ENCODE measurements around the gene ZFYVE28. TPM values are rescaled to one million over a fixed set of nuclear protein-coding genes. Genes with fewer than 3 reads are reported as not detected.
"Not testable (repeated sequence)": the region's sequence is repeated elsewhere in the genome, so short reads cannot be mapped to it uniquely, and the experiment has no call there.

ZFYVE28 gene
- polyA plus RNA-seq, 1 donor, result 7.4 TPM

- H3K9me3 ChIP-seq (ENCODE audit: control insufficient read depth, low read depth, low read length), result no peaks in the 10 kb centered on the region
- H3K27ac ChIP-seq (ENCODE audit: low read length), result no peak overlapping the region
- peak in 1 of 2 donors; percentile 25 for DNase-seq
- 57% methylated on average over 2 of the region's 5 CpGs for WGBS (ENCODE audit: insufficient coverage, low lambda C conversion rate)
- no peak overlapping the region for H3K4me3 ChIP-seq (ENCODE audit: low read length)
- H3K36me3 ChIP-seq (ENCODE audit: control insufficient read depth, insufficient read depth, low read length), result peaks cover 15% of the 10 kb centered on the region
- peaks cover 40% of the 10 kb centered on the region for H3K4me1 ChIP-seq (ENCODE audit: control insufficient read depth, insufficient read depth, low read length)
- H3K27me3 ChIP-seq (ENCODE audit: control insufficient read depth, insufficient read depth, low read length), result no peaks in the 10 kb centered on the region
Observed at GRCh38 chr4:2243681-2244380, 174.6 kb downstream of the ZFYVE28 start.

- Histone ChIP-seq H3K36me3 (ENCODE audit: control insufficient read depth, insufficient read depth, low read length) (no peaks in the 10 kb centered on the region), H3K27me3 (ENCODE audit: control insufficient read depth, insufficient read depth, low read length) (no peaks in the 10 kb centered on the region), H3K4me3 (ENCODE audit: low read length) (peak within 1 kb of the TSS; percentile 93), H3K4me1 (ENCODE audit: control insufficient read depth, insufficient read depth, low read length) (peaks cover 40% of the 10 kb centered on the region), H3K27ac (ENCODE audit: low read length) (peak within 1 kb of the TSS; percentile 73), H3K9me3 (ENCODE audit: control insufficient read depth, low read depth, low read length) (no peaks in the 10 kb centered on the region)
- WGBS (ENCODE audit: insufficient coverage, low lambda C conversion rate), result no CpG with 5 or more reads among the region's 88 CpGs
- DNase-seq, result peak; percentile 98
Observed at GRCh38 chr4:2241410-2242353, 176.8 kb downstream of the ZFYVE28 start, which contains the start of the genes HAUS3 and POLN. TSS of gene HAUS3 (minus strand) at chr4:2242121. CDS start at chr4:2240946, 1,175 bp downstream. TSS of gene POLN (minus strand) at chr4:2242121. CDS start at chr4:2229231, 12,890 bp downstream.

DNA sequence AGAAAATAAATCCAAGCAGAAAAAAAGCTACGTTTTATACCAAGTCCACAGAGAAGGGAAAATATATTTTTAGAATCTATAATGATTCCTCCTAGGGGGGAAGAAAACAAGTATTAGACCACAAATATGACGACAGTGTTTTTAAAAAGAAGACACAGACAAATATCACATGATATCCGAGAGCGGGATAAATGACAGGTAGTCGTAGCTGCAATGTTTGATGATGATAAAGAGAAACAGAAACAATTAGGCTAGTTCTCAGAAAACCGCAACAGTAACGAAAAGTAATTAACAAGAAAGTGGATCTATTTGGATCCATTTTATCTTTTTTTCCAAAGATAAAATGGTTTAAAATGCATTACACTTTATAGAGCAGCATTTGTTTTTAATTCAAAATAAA is 177.4 kb downstream of the ZFYVE28 start:
- DNase-seq, result no peak
- 1% methylated on average over 5 of the region's 7 CpGs for WGBS (ENCODE audit: insufficient coverage, low lambda C conversion rate)
- H3K4me1 ChIP-seq (ENCODE audit: control insufficient read depth, insufficient read depth, low read length), result peaks cover 35% of the 10 kb centered on the region
- peak overlapping the region; percentile 73 for H3K27ac ChIP-seq (ENCODE audit: low read length)
- H3K27me3 ChIP-seq (ENCODE audit: control insufficient read depth, insufficient read depth, low read length), result no peaks in the 10 kb centered on the region
- no peaks in the 10 kb centered on the region for H3K9me3 ChIP-seq (ENCODE audit: control insufficient read depth, low read depth, low read length)
- peaks cover 6% of the 10 kb centered on the region for H3K36me3 ChIP-seq (ENCODE audit: control insufficient read depth, insufficient read depth, low read length)
- peak overlapping the region; percentile 93 for H3K4me3 ChIP-seq (ENCODE audit: low read length)

DNA sequence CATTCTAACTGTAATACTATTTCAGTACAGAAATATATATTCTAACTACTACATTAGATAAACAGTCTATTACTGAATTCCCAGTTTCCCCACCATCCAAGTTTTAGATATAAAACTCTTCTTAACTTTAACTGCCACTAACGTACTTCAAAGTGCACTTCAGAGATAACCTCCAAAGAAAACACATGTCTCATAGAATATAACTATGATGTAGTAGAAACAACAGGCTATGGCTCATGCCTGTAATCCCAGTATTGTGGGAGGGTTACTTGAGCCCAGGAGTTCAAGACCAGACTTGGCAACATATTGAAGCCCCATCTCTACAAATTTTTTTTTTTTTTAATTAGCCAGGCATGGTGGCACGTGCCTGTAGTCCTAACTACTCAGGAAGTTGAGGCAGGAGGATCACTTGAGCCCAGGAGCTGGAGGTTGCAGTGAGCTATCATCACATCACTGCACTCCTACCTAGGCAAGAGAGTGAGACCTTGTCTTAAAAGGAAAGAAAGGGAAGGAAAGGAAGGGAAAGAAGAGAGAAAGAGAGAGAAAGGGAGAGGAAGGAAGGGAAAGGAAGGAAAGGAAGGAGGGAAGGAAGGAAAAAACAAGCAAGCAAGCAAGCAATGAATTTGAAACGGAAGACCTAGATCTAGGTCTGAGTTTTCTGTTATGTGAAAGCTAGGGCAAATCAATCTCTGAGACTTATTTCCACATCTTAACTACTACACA is 181.3 kb downstream of the ZFYVE28 start:
- Histone ChIP-seq H3K36me3 (ENCODE audit: control insufficient read depth, insufficient read depth, low read length) (peaks cover 12% of the 10 kb centered on the region), H3K27me3 (ENCODE audit: control insufficient read depth, insufficient read depth, low read length) (no peaks in the 10 kb centered on the region), H3K4me1 (ENCODE audit: control insufficient read depth, insufficient read depth, low read length) (peaks cover 10% of the 10 kb centered on the region), H3K9me3 (ENCODE audit: control insufficient read depth, low read depth, low read length) (no peaks in the 10 kb centered on the region), H3K4me3 (ENCODE audit: low read length) (no peak overlapping the region), H3K27ac (ENCODE audit: low read length) (no peak overlapping the region)
- DNase-seq, result no peak
- WGBS (ENCODE audit: insufficient coverage, low lambda C conversion rate), result 50% methylated on average over 1 of the region's 3 CpGs

DNA sequence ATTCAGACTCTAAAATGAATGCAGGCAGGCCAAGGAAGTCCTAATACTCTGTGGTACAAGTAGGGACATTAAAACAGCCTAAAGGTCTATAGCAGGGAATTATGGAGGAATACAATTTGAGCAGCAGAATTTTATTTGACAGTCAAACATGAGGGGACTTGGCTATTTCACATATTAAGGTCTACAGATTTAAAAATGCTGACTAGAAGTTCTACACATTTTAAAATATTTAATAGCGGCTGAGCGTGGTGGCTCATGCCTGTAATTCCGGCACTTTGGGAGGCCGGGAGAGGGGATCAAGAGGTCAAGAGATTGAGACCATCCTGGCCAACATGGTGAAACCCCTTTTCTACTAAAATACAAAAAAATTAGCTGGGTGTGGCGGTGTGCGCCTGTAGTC is 187.4 kb downstream of the ZFYVE28 start:
- Histone ChIP-seq H3K36me3 (ENCODE audit: control insufficient read depth, insufficient read depth, low read length) (peaks cover 10% of the 10 kb centered on the region), H3K27me3 (ENCODE audit: control insufficient read depth, insufficient read depth, low read length) (no peaks in the 10 kb centered on the region), H3K4me3 (ENCODE audit: low read length) (no peak overlapping the region), H3K27ac (ENCODE audit: low read length) (no peak overlapping the region), H3K9me3 (ENCODE audit: control insufficient read depth, low read depth, low read length) (no peaks in the 10 kb centered on the region), H3K4me1 (ENCODE audit: control insufficient read depth, insufficient read depth, low read length) (no peaks in the 10 kb centered on the region)
- WGBS (ENCODE audit: insufficient coverage, low lambda C conversion rate), result no CpG with 5 or more reads among the region's 6 CpGs
- DNase-seq, result no peak

- WGBS (ENCODE audit: insufficient coverage, low lambda C conversion rate), result 94% methylated on average over 2 of the region's 2 CpGs
- H3K4me3 ChIP-seq (ENCODE audit: low read length), result no peak overlapping the region
- H3K36me3 ChIP-seq (ENCODE audit: control insufficient read depth, insufficient read depth, low read length), result peaks cover 10% of the 10 kb centered on the region
Observed at GRCh38 chr4:2226261-2226660, 192.2 kb downstream of the ZFYVE28 start.

GRCh38 chr4:2222838-2223237 is 195.6 kb downstream of the ZFYVE28 start:
- Histone ChIP-seq H3K27ac (ENCODE audit: low read length) (no peak overlapping the region), H3K4me1 (ENCODE audit: control insufficient read depth, insufficient read depth, low read length) (peaks cover 7% of the 10 kb centered on the region), H3K9me3 (ENCODE audit: control insufficient read depth, low read depth, low read length) (no peaks in the 10 kb centered on the region), H3K27me3 (ENCODE audit: control insufficient read depth, insufficient read depth, low read length) (no peaks in the 10 kb centered on the region), H3K36me3 (ENCODE audit: control insufficient read depth, insufficient read depth, low read length) (peaks cover 8% of the 10 kb centered on the region), H3K4me3 (ENCODE audit: low read length) (no peak overlapping the region)
- WGBS (ENCODE audit: insufficient coverage, low lambda C conversion rate), result no CpG with 5 or more reads among the region's 2 CpGs
- no peak for DNase-seq

More at GRCh38 chr4:2226261-2226660, 192.2 kb downstream of the ZFYVE28 start:
- Histone ChIP-seq H3K9me3 (ENCODE audit: control insufficient read depth, low read depth, low read length) (no peaks in the 10 kb centered on the region), H3K4me1 (ENCODE audit: control insufficient read depth, insufficient read depth, low read length) (no peaks in the 10 kb centered on the region), H3K27me3 (ENCODE audit: control insufficient read depth, insufficient read depth, low read length) (no peaks in the 10 kb centered on the region), H3K27ac (ENCODE audit: low read length) (no peak overlapping the region)
- no peak for DNase-seq

DNA sequence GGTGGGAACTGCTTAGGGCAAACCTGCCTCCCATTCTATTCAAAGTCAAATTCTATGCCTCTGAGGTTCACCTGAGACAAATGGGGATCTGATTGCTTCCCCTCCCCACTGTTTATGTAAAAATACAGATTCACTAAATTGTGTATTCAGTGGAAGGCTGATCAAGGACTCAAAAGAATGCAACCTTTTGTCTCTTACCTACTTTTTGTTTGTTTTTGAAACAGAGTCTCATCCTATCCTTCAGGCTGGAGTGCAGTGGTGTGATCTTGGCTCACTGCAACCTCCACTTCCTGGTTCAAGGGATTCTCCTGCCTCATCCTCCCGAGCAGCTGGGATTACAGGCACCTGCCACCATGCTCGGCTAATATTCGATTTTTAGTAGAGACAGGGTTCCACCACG is 197.1 kb downstream of the ZFYVE28 start:
- H3K4me1 ChIP-seq (ENCODE audit: control insufficient read depth, insufficient read depth, low read length), result not testable (repeated sequence)

DNA sequence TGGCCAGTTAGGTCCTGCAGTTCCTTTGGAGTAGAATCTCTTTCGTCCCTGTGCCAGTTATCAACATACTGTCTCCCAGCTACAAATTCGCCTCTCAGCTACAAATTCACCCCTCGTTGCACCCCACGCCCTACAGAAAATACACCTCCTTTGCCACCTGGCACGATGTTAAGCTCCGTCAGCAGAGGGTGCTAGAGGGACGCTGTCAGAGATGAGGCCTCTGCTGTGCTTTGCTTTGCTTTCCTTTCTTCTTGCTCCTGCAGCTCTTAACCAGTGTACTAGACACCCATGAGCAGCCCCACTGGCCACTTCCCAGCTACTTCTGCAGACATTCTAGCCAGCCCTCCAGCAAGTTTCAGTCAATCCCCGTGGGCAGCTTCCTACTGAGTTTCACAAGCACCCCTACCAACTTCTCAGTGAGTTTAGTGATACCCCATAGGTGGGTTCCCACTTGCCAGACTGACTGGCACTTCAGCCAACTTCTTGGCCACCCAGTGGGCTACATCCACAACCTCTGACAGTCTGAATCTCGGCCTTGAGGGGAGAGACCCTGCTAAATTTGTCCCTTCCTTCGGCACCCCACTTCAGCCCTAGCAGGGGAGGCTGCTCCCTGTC is 198.3 kb downstream of the ZFYVE28 start:
- WGBS (ENCODE audit: insufficient coverage, low lambda C conversion rate), result 71% methylated on average over 1 of the region's 10 CpGs
- Histone ChIP-seq H3K4me3 (ENCODE audit: low read length) (no peak overlapping the region), H3K36me3 (ENCODE audit: control insufficient read depth, insufficient read depth, low read length) (peaks cover 5% of the 10 kb centered on the region), H3K9me3 (ENCODE audit: control insufficient read depth, low read depth, low read length) (no peaks in the 10 kb centered on the region), H3K27ac (ENCODE audit: low read length) (no peak overlapping the region), H3K4me1 (ENCODE audit: control insufficient read depth, insufficient read depth, low read length) (peaks cover 7% of the 10 kb centered on the region), H3K27me3 (ENCODE audit: control insufficient read depth, insufficient read depth, low read length) (no peaks in the 10 kb centered on the region)
- DNase-seq, result peak; percentile 65 to 69

More for the DNA sequence above, 197.1 kb downstream of the ZFYVE28 start:
- not testable (repeated sequence) for H3K27me3 ChIP-seq (ENCODE audit: control insufficient read depth, insufficient read depth, low read length); H3K4me3 ChIP-seq (ENCODE audit: low read length); H3K27ac ChIP-seq (ENCODE audit: low read length); H3K36me3 ChIP-seq (ENCODE audit: control insufficient read depth, insufficient read depth, low read length); H3K9me3 ChIP-seq (ENCODE audit: control insufficient read depth, low read depth, low read length); DNase-seq
- WGBS (ENCODE audit: insufficient coverage, low lambda C conversion rate), result no CpG with 5 or more reads among the region's 4 CpGs
